Measurements from ENCODE around the gene STRIT1. TPM values are rescaled to one million over a fixed set of nuclear protein-coding genes. Genes with fewer than 3 reads are reported as not detected.

Gene STRIT1
- total RNA-seq, 4 donors from 2014 or later = not detected

GRCh38 chr3:155327871-155328270, 34.4 kb upstream of the STRIT1 start:
- TF ChIP-seq CTCF (IDR thresholded peaks at IDR 0.05) (no peak), POLR2A (IDR thresholded peaks at IDR 0.05) (no peak)
- 82 to 84% methylated on average over 2 of the region's 2 CpGs for WGBS, 2 donors
- H3K36me3 ChIP-seq = no peaks in the 10 kb centered on the region
- no peak overlapping the region for H3K27ac ChIP-seq
- no peak overlapping the region for H3K4me3 ChIP-seq
- H3K9me3 ChIP-seq = no peaks in the 10 kb centered on the region
- no peaks in the 10 kb centered on the region for H3K27me3 ChIP-seq
- H3K4me1 ChIP-seq = no peaks in the 10 kb centered on the region
- intact Hi-C loops (cut with DNase I) = loop anchor here (10.0 kb wide), 2 partner anchors 373 to 563 kb away; no protein-coding TSS in a partner anchor
- DNase-seq = no peak

GRCh38 chr3:155327430-155327829, 33.9 kb upstream of the STRIT1 start:
- Histone ChIP-seq H3K36me3 (no peaks in the 10 kb centered on the region), H3K4me1 (no peaks in the 10 kb centered on the region), H3K9me3 (no peaks in the 10 kb centered on the region), H3K27ac (no peak overlapping the region), H3K27me3 (no peaks in the 10 kb centered on the region), H3K4me3 (no peak overlapping the region)
- WGBS, 2 donors = 100% methylated on average over 1 of the region's 1 CpG
- TF ChIP-seq CTCF (IDR thresholded peaks at IDR 0.05) (no peak), POLR2A (IDR thresholded peaks at IDR 0.05) (no peak)
- DNase-seq = no peak
- intact Hi-C loops (cut with DNase I) = loop anchor here (10.0 kb wide), 2 partner anchors 373 to 563 kb away; no protein-coding TSS in a partner anchor

- intact Hi-C loops (cut with DNase I) = loop anchor here (10.0 kb wide), 2 partner anchors 372 to 562 kb away; no protein-coding TSS in a partner anchor
- 57 to 60% methylated on average over 4 of the region's 4 CpGs for WGBS, 2 donors
- Histone ChIP-seq H3K36me3 (no peaks in the 10 kb centered on the region), H3K27ac (no peak overlapping the region), H3K4me1 (no peaks in the 10 kb centered on the region), H3K27me3 (no peaks in the 10 kb centered on the region), H3K4me3 (no peak overlapping the region), H3K9me3 (no peaks in the 10 kb centered on the region)
- no peak for DNase-seq
- TF ChIP-seq POLR2A (IDR thresholded peaks at IDR 0.05) = no peak
- TF ChIP-seq CTCF (IDR thresholded peaks at IDR 0.05) = no peak
These were observed 33.4 kb upstream of the STRIT1 start for GRCh38 chr3:155326901-155327300.

- no peaks in the 10 kb centered on the region for H3K4me1 ChIP-seq
- intact Hi-C loops (cut with DNase I) = loop anchor here (10.0 kb wide), 2 partner anchors 371 to 561 kb away; no protein-coding TSS in a partner anchor
These were observed 32.8 kb upstream of the STRIT1 start for GRCh38 chr3:155326244-155326643.

More at GRCh38 chr3:155326244-155326643, 32.8 kb upstream of the STRIT1 start:
- Histone ChIP-seq H3K9me3 (no peaks in the 10 kb centered on the region), H3K27me3 (no peaks in the 10 kb centered on the region), H3K4me3 (no peak overlapping the region), H3K27ac (no peak overlapping the region), H3K36me3 (no peaks in the 10 kb centered on the region)
- no peak for TF ChIP-seq CTCF (IDR thresholded peaks at IDR 0.05)
- no peak for TF ChIP-seq POLR2A (IDR thresholded peaks at IDR 0.05)
- no peak for DNase-seq
- WGBS, 2 donors = 79 to 86% methylated on average over 4 to 5 of the region's 5 CpGs

Data from esophagus squamous epithelium (tissue), 5 donors.